ENCODE measurements around the gene ENGASE. TPM values are rescaled to one million over a fixed set of nuclear protein-coding genes. Genes with fewer than 3 reads are reported as not detected.

Gene ENGASE
- total RNA-seq, 1 experiment from 2014 or later = 58.0 TPM

- no peaks in the 10 kb centered on the region for H3K36me3 Mint-ChIP-seq (ENCODE audit: insufficient read depth, unreplicated experiment)
- no TSS peak for BruUV-seq (replicated peaks)
- H3K4me3 Mint-ChIP-seq (ENCODE audit: low read depth, unreplicated experiment) = no peak overlapping the region
- H3K9me3 Mint-ChIP-seq (ENCODE audit: low read depth, unreplicated experiment) = no peaks in the 10 kb centered on the region
- H3K27ac Mint-ChIP-seq (ENCODE audit: unreplicated experiment) = no peak overlapping the region
- TF ChIP-seq CTCF (IDR thresholded peaks at IDR 0.05; ENCODE audit: unreplicated experiment) = no peak
- no peak for DNase-seq
- H3K4me1 Mint-ChIP-seq (ENCODE audit: low read depth, unreplicated experiment) = no peaks in the 10 kb centered on the region
- CTCF ChIA-PET = no interaction called here
- H3K27me3 Mint-ChIP-seq (ENCODE audit: unreplicated experiment) = no peaks in the 10 kb centered on the region
- intact Hi-C loops (cut with micrococcal nuclease; ENCODE audit: unreplicated experiment) = no loop called here
Measured at GRCh38 chr17:79123988-79124387, 49.4 kb downstream of the ENGASE start.

- no peaks in the 10 kb centered on the region for H3K4me1 Mint-ChIP-seq (ENCODE audit: low read depth, unreplicated experiment)
- intact Hi-C loops (cut with micrococcal nuclease; ENCODE audit: unreplicated experiment) = no loop called here
- BruUV-seq (replicated peaks) = no TSS peak
Measured at GRCh38 chr17:79124513-79125209, 50.0 kb downstream of the ENGASE start.

GRCh38 chr17:79125503-79125902 is 50.9 kb downstream of the ENGASE start:
- Mint-ChIP-seq H3K4me3 (ENCODE audit: low read depth, unreplicated experiment) (no peak overlapping the region), H3K36me3 (ENCODE audit: insufficient read depth, unreplicated experiment) (peaks cover 4% of the 10 kb centered on the region), H3K4me1 (ENCODE audit: low read depth, unreplicated experiment) (no peaks in the 10 kb centered on the region), H3K9me3 (ENCODE audit: low read depth, unreplicated experiment) (no peaks in the 10 kb centered on the region), H3K27me3 (ENCODE audit: unreplicated experiment) (no peaks in the 10 kb centered on the region), H3K27ac (ENCODE audit: unreplicated experiment) (no peak overlapping the region)
- CTCF ChIA-PET = interaction anchor here (0.6 kb wide), 1 partner anchor 769 kb away, joined by 5 read pairs; no protein-coding TSS in a partner anchor
- intact Hi-C loops (cut with micrococcal nuclease; ENCODE audit: unreplicated experiment) = no loop called here
- DNase-seq = no peak
- TF ChIP-seq CTCF (IDR thresholded peaks at IDR 0.05; ENCODE audit: unreplicated experiment) = no peak
- no TSS peak for BruUV-seq (replicated peaks)

More at GRCh38 chr17:79124513-79125209, 50.0 kb downstream of the ENGASE start:
- Mint-ChIP-seq H3K27me3 (ENCODE audit: unreplicated experiment) (no peaks in the 10 kb centered on the region), H3K9me3 (ENCODE audit: low read depth, unreplicated experiment) (no peaks in the 10 kb centered on the region), H3K4me3 (ENCODE audit: low read depth, unreplicated experiment) (no peak overlapping the region), H3K36me3 (ENCODE audit: insufficient read depth, unreplicated experiment) (no peaks in the 10 kb centered on the region), H3K27ac (ENCODE audit: unreplicated experiment) (no peak overlapping the region)
- no peak for TF ChIP-seq CTCF (IDR thresholded peaks at IDR 0.05; ENCODE audit: unreplicated experiment)
- CTCF ChIA-PET = no interaction called here
- DNase-seq = no peak

- intact Hi-C loops (cut with micrococcal nuclease; ENCODE audit: unreplicated experiment) = no loop called here
- Mint-ChIP-seq H3K27ac (ENCODE audit: unreplicated experiment) (no peak overlapping the region), H3K4me3 (ENCODE audit: low read depth, unreplicated experiment) (no peak overlapping the region), H3K9me3 (ENCODE audit: low read depth, unreplicated experiment) (no peaks in the 10 kb centered on the region), H3K27me3 (ENCODE audit: unreplicated experiment) (no peaks in the 10 kb centered on the region), H3K4me1 (ENCODE audit: low read depth, unreplicated experiment) (no peaks in the 10 kb centered on the region), H3K36me3 (ENCODE audit: insufficient read depth, unreplicated experiment) (peaks cover 6% of the 10 kb centered on the region)
- no TSS peak for BruUV-seq (replicated peaks)
- peak; percentile 40 for DNase-seq
- CTCF ChIA-PET = no interaction called here
- peak; percentile 55 for TF ChIP-seq CTCF (IDR thresholded peaks at IDR 0.05; ENCODE audit: unreplicated experiment)
Measured at GRCh38 chr17:79126139-79126538, 51.5 kb downstream of the ENGASE start.
